ENCODE results near the gene LYPD6B. TPM values are rescaled to one million over a fixed set of nuclear protein-coding genes. Genes with fewer than 3 reads are reported as not detected.

Gene LYPD6B
- total and polyA plus RNA-seq, 2 experiments from 2014 or later = 16.8 to 26.0 TPM

DNA sequence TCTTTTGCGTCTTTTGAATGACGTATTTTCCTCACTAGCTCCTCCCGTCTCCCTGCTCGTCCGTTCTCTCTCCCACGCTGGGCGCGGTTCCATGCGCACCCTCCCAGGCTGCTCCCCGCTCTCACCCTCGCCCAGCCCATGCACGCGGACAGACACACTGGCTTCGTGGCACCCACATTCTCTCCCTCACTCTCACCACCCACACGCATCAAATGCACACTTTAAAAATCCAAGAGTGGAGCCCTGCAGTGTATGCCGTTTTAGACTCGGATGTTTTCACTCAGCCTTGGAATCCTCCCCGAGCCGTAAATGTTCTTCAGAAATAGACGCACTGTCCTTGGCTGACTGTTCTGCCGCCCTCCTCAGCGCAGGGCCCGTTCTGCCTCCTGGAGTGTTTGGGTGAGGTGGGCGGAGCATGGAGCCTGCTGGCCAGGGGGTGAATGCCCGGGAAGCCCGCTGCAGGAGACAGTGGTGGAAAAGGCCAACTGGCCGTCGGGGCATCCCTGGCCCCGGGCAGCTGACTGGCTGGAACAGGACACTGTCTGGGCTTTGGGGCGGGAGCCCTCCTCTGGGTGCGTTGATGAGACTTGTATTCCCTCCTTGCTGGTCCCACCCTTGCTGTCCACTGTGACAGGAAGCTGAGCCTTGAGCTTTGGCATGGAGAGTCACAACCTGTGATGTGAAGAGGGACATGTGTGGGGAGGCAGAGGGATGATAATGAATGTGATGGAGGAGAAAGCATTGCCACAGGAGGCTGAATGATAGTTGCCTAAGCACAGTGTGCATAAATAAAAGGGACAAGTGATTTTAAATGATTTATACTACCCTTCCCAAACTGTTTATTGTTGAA lies 35.4 kb upstream of the LYPD6B start:
- H2AFZ ChIP-seq = no peak overlapping the region
- no peaks in the 10 kb centered on the region for H3K9me2 ChIP-seq (replicated peaks; ENCODE audit: insufficient read depth)

DNA sequence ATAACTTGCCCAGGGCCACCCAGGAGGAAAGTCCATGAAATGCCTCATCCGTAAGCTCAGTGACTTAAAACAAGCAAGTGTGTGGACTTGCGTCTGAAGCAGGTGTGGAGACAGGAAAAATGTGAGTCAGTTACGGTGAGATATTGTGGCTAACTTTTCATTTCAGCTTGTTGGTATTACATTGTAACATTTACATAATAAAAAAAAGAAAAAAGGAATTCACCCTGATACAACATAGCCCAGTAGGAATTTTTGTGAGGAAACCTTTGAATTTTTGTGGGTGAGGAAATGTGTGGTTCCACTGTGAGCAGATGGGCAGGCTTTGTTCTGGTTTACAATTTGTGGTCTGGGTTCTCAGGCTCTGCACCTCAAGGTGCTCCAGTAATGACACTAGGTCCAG lies 33.7 kb upstream of the LYPD6B start:
- H3K4me3 ChIP-seq = no peak overlapping the region
- no peak overlapping the region for H3K27ac ChIP-seq
- H3K9me3 ChIP-seq (ENCODE audit: low read depth) = no peaks in the 10 kb centered on the region
- no peak overlapping the region for H3K4me2 ChIP-seq
- no peak overlapping the region for H2AFZ ChIP-seq
- no peaks in the 10 kb centered on the region for H3K9me2 ChIP-seq (replicated peaks; ENCODE audit: insufficient read depth)
- H4K20me1 ChIP-seq (ENCODE audit: insufficient read depth, poor library complexity, severe bottlenecking) = no peaks in the 10 kb centered on the region
- WGBS (ENCODE audit: low lambda C conversion rate, missing lambda C conversion rate) = 67% methylated on average over 3 of the region's 3 CpGs
- no peaks in the 10 kb centered on the region for H3K27me3 ChIP-seq
- H3K36me3 ChIP-seq (replicated peaks; ENCODE audit: insufficient read depth, low read depth) = no peaks in the 10 kb centered on the region
- DNase-seq (ENCODE audit: low spot score) = no peak
- peaks cover 4% of the 10 kb centered on the region for H3K4me1 ChIP-seq (ENCODE audit: insufficient read depth)
- no peaks in the 10 kb centered on the region for H3K79me2 ChIP-seq
- no peak for TF ChIP-seq EZH2phosphoT487 (IDR thresholded peaks at IDR 0.05; ENCODE audit: low read depth, severe bottlenecking, unreplicated experiment)
- TF ChIP-seq EZH2 (IDR thresholded peaks at IDR 0.05; ENCODE audit: borderline replicate concordance) = no peak
- TF ChIP-seq, protein P1, sequence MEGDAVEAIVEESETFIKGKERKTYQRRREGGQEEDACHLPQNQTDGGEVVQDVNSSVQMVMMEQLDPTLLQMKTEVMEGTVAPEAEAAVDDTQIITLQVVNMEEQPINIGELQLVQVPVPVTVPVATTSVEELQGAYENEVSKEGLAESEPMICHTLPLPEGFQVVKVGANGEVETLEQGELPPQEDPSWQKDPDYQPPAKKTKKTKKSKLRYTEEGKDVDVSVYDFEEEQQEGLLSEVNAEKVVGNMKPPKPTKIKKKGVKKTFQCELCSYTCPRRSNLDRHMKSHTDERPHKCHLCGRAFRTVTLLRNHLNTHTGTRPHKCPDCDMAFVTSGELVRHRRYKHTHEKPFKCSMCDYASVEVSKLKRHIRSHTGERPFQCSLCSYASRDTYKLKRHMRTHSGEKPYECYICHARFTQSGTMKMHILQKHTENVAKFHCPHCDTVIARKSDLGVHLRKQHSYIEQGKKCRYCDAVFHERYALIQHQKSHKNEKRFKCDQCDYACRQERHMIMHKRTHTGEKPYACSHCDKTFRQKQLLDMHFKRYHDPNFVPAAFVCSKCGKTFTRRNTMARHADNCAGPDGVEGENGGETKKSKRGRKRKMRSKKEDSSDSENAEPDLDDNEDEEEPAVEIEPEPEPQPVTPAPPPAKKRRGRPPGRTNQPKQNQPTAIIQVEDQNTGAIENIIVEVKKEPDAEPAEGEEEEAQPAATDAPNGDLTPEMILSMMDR (IDR thresholded peaks at IDR 0.05; ENCODE audit: poor library complexity) = no peak

More for the DNA sequence above, 35.4 kb upstream of the LYPD6B start:
- TF ChIP-seq, protein P1 (IDR thresholded peaks at IDR 0.05; ENCODE audit: poor library complexity) = no peak
- TF ChIP-seq EZH2phosphoT487 (IDR thresholded peaks at IDR 0.05; ENCODE audit: low read depth, severe bottlenecking, unreplicated experiment) = no peak
- TF ChIP-seq EZH2 (IDR thresholded peaks at IDR 0.05; ENCODE audit: borderline replicate concordance) = no peak
- Histone ChIP-seq H3K36me3 (replicated peaks; ENCODE audit: insufficient read depth, low read depth) (no peaks in the 10 kb centered on the region), H3K27me3 (no peaks in the 10 kb centered on the region), H3K4me1 (ENCODE audit: insufficient read depth) (peaks cover 9% of the 10 kb centered on the region), H4K20me1 (ENCODE audit: insufficient read depth, poor library complexity, severe bottlenecking) (no peaks in the 10 kb centered on the region), H3K27ac (no peak overlapping the region), H3K4me3 (no peak overlapping the region), H3K9me3 (ENCODE audit: low read depth) (no peaks in the 10 kb centered on the region), H3K4me2 (no peak overlapping the region), H3K79me2 (no peaks in the 10 kb centered on the region)
- no peak for DNase-seq (ENCODE audit: low spot score)
- 88% methylated on average over 31 of the region's 31 CpGs for WGBS (ENCODE audit: low lambda C conversion rate, missing lambda C conversion rate)

DNA sequence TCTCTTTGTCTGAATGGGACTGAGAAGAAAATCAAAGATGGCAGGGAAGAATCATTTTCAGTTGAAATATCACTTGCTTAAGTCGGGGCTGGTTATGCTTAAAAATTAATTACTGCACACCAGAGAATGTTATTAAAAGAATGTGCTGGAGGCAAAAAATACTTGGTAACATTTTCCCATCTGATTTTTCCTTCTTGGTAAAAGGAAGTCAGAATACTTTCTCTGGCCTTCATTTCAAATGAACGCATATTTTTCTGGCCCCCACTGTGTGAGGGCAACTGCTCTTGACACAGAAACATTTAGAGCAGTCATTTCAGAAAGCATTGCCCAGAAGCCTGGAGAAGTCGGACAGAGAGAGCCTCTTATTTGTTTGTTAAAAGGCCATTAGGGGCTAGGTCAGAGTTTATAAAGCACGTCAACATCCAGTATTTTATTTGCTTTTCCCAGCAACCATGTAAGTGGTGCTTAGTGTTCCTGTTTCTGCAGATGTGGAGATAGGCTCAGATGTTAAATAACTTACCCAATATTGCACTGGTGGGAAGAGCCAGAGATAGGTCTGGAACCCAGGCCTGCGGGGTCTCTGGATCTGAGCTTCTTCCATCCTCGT lies 32.9 kb upstream of the LYPD6B start:
- TF ChIP-seq EZH2 (IDR thresholded peaks at IDR 0.05; ENCODE audit: borderline replicate concordance) = no peak
- TF ChIP-seq, protein P1 (IDR thresholded peaks at IDR 0.05; ENCODE audit: poor library complexity) = no peak
- no peak for TF ChIP-seq EZH2phosphoT487 (IDR thresholded peaks at IDR 0.05; ENCODE audit: low read depth, severe bottlenecking, unreplicated experiment)
- H3K4me2 ChIP-seq = no peak overlapping the region
- WGBS (ENCODE audit: low lambda C conversion rate, missing lambda C conversion rate) = 58% methylated on average over 6 of the region's 6 CpGs
- H3K9me2 ChIP-seq (replicated peaks; ENCODE audit: insufficient read depth) = no peaks in the 10 kb centered on the region
- no peaks in the 10 kb centered on the region for H3K9me3 ChIP-seq (ENCODE audit: low read depth)
- H3K27me3 ChIP-seq = no peaks in the 10 kb centered on the region
- no peak overlapping the region for H3K27ac ChIP-seq
- H4K20me1 ChIP-seq (ENCODE audit: insufficient read depth, poor library complexity, severe bottlenecking) = no peaks in the 10 kb centered on the region
- no peaks in the 10 kb centered on the region for H3K79me2 ChIP-seq
- H3K4me1 ChIP-seq (ENCODE audit: insufficient read depth) = peaks cover 4% of the 10 kb centered on the region
- no peaks in the 10 kb centered on the region for H3K36me3 ChIP-seq (replicated peaks; ENCODE audit: insufficient read depth, low read depth)
- no peak for DNase-seq (ENCODE audit: low spot score)
- no peak overlapping the region for H2AFZ ChIP-seq
- H3K4me3 ChIP-seq = no peak overlapping the region

Measured in hepatocyte (in vitro differentiated cells).